ENCODE data around the gene CIAO2A. TPM values are rescaled to one million over a fixed set of nuclear protein-coding genes. Genes with fewer than 3 reads are reported as not detected.

Gene CIAO2A
- total and polyA plus RNA-seq, 2 experiments from 2014 or later = 228 to 256 TPM

- no peaks in the 10 kb centered on the region for H3K36me3 ChIP-seq (replicated peaks; ENCODE audit: insufficient read depth, low read depth)
- TF ChIP-seq CTCF (IDR thresholded peaks at IDR 0.05; ENCODE audit: poor library complexity) (no peak), EZH2 (IDR thresholded peaks at IDR 0.05; ENCODE audit: borderline replicate concordance) (no peak), EZH2phosphoT487 (IDR thresholded peaks at IDR 0.05; ENCODE audit: low read depth, severe bottlenecking, unreplicated experiment) (no peak)
Measured at GRCh38 chr15:64045101-64045435, 48.6 kb downstream of the CIAO2A start.

GRCh38 chr15:64044300-64045100 is 49.1 kb downstream of the CIAO2A start:
- Histone ChIP-seq H4K20me1 (ENCODE audit: insufficient read depth, poor library complexity, severe bottlenecking) (no peaks in the 10 kb centered on the region), H3K9me3 (ENCODE audit: low read depth) (no peaks in the 10 kb centered on the region), H3K4me2 (peak overlapping the region; percentile 87), H3K27ac (no peak overlapping the region), H3K36me3 (replicated peaks; ENCODE audit: insufficient read depth, low read depth) (no peaks in the 10 kb centered on the region), H3K79me2 (peaks cover 6% of the 10 kb centered on the region), H3K27me3 (peaks cover 5% of the 10 kb centered on the region), H3K9me2 (replicated peaks; ENCODE audit: insufficient read depth) (no peaks in the 10 kb centered on the region), H3K4me1 (ENCODE audit: insufficient read depth) (peaks cover 10% of the 10 kb centered on the region), H3K4me3 (no peak overlapping the region), H2AFZ (no peak overlapping the region)
- no peak for TF ChIP-seq EZH2phosphoT487 (IDR thresholded peaks at IDR 0.05; ENCODE audit: low read depth, severe bottlenecking, unreplicated experiment)
- TF ChIP-seq CTCF (IDR thresholded peaks at IDR 0.05; ENCODE audit: poor library complexity) = no peak
- TF ChIP-seq EZH2 (IDR thresholded peaks at IDR 0.05; ENCODE audit: borderline replicate concordance) = no peak
- WGBS (ENCODE audit: low lambda C conversion rate, missing lambda C conversion rate) = 96% methylated on average over 7 of the region's 7 CpGs
- no peak for DNase-seq (ENCODE audit: low spot score)

More at GRCh38 chr15:64045101-64045435, 48.6 kb downstream of the CIAO2A start:
- no peak for DNase-seq (ENCODE audit: low spot score)
- H3K4me1 ChIP-seq (ENCODE audit: insufficient read depth) = peaks cover 10% of the 10 kb centered on the region
- no peaks in the 10 kb centered on the region for H4K20me1 ChIP-seq (ENCODE audit: insufficient read depth, poor library complexity, severe bottlenecking)
- no peaks in the 10 kb centered on the region for H3K9me2 ChIP-seq (replicated peaks; ENCODE audit: insufficient read depth)
- H3K27me3 ChIP-seq = peaks cover 5% of the 10 kb centered on the region
- H3K9me3 ChIP-seq (ENCODE audit: low read depth) = no peaks in the 10 kb centered on the region
- H2AFZ ChIP-seq = no peak overlapping the region
- peak overlapping the region; percentile 87 for H3K4me2 ChIP-seq
- H3K79me2 ChIP-seq = peaks cover 6% of the 10 kb centered on the region
- H3K27ac ChIP-seq = no peak overlapping the region
- 96% methylated on average over 5 of the region's 5 CpGs for WGBS (ENCODE audit: low lambda C conversion rate, missing lambda C conversion rate)
- H3K4me3 ChIP-seq = no peak overlapping the region

- Histone ChIP-seq H3K9me3 (ENCODE audit: low read depth) (no peaks in the 10 kb centered on the region), H4K20me1 (ENCODE audit: insufficient read depth, poor library complexity, severe bottlenecking) (no peaks in the 10 kb centered on the region), H3K79me2 (no peaks in the 10 kb centered on the region), H2AFZ (no peak overlapping the region), H3K4me2 (no peak overlapping the region), H3K27ac (no peak overlapping the region), H3K9me2 (replicated peaks; ENCODE audit: insufficient read depth) (no peaks in the 10 kb centered on the region), H3K27me3 (no peaks in the 10 kb centered on the region), H3K4me1 (ENCODE audit: insufficient read depth) (no peaks in the 10 kb centered on the region), H3K36me3 (replicated peaks; ENCODE audit: insufficient read depth, low read depth) (no peaks in the 10 kb centered on the region), H3K4me3 (no peak overlapping the region)
- TF ChIP-seq EZH2 (IDR thresholded peaks at IDR 0.05; ENCODE audit: borderline replicate concordance) = no peak
- 94% methylated on average over 4 of the region's 4 CpGs for WGBS (ENCODE audit: low lambda C conversion rate, missing lambda C conversion rate)
- no peak for DNase-seq (ENCODE audit: low spot score)
Measured at GRCh38 chr15:64038878-64039610, 54.6 kb downstream of the CIAO2A start.

- Histone ChIP-seq H3K4me1 (ENCODE audit: insufficient read depth) (no peaks in the 10 kb centered on the region), H3K9me3 (ENCODE audit: low read depth) (no peaks in the 10 kb centered on the region), H3K9me2 (replicated peaks; ENCODE audit: insufficient read depth) (no peaks in the 10 kb centered on the region), H3K4me3 (no peak overlapping the region), H3K79me2 (no peaks in the 10 kb centered on the region), H3K27ac (no peak overlapping the region), H3K4me2 (no peak overlapping the region), H3K36me3 (replicated peaks; ENCODE audit: insufficient read depth, low read depth) (no peaks in the 10 kb centered on the region), H3K27me3 (no peaks in the 10 kb centered on the region), H4K20me1 (ENCODE audit: insufficient read depth, poor library complexity, severe bottlenecking) (no peaks in the 10 kb centered on the region), H2AFZ (no peak overlapping the region)
- no peak for DNase-seq (ENCODE audit: low spot score)
- WGBS (ENCODE audit: low lambda C conversion rate, missing lambda C conversion rate) = 50% methylated on average over 2 of the region's 2 CpGs
- TF ChIP-seq EZH2phosphoT487 (IDR thresholded peaks at IDR 0.05; ENCODE audit: low read depth, severe bottlenecking, unreplicated experiment) = no peak
- TF ChIP-seq EZH2 (IDR thresholded peaks at IDR 0.05; ENCODE audit: borderline replicate concordance) = no peak
- no peak for TF ChIP-seq CTCF (IDR thresholded peaks at IDR 0.05; ENCODE audit: poor library complexity)
Measured at GRCh38 chr15:64037966-64038365, 55.7 kb downstream of the CIAO2A start.
